ENCODE data around the gene GBP1.
"Not testable (repeated sequence)": the region's sequence is repeated elsewhere in the genome, so short reads cannot be mapped to it uniquely, and the experiment has no call there.

GBP1 gene, protein sequence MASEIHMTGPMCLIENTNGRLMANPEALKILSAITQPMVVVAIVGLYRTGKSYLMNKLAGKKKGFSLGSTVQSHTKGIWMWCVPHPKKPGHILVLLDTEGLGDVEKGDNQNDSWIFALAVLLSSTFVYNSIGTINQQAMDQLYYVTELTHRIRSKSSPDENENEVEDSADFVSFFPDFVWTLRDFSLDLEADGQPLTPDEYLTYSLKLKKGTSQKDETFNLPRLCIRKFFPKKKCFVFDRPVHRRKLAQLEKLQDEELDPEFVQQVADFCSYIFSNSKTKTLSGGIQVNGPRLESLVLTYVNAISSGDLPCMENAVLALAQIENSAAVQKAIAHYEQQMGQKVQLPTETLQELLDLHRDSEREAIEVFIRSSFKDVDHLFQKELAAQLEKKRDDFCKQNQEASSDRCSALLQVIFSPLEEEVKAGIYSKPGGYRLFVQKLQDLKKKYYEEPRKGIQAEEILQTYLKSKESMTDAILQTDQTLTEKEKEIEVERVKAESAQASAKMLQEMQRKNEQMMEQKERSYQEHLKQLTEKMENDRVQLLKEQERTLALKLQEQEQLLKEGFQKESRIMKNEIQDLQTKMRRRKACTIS

GRCh38 chr1:89065079-89065868 lies at the start of gene GBP1:
Gene GBP1, minus strand, starts transcription at chr1:89065208. Its CDS starts 1,974 bp downstream, at chr1:89063234.
- peak; percentile 31 for DNase-seq

GRCh38 chr1:89114662-89115061 lies 49.7 kb upstream of the GBP1 start:
- no peak for DNase-seq

DNA sequence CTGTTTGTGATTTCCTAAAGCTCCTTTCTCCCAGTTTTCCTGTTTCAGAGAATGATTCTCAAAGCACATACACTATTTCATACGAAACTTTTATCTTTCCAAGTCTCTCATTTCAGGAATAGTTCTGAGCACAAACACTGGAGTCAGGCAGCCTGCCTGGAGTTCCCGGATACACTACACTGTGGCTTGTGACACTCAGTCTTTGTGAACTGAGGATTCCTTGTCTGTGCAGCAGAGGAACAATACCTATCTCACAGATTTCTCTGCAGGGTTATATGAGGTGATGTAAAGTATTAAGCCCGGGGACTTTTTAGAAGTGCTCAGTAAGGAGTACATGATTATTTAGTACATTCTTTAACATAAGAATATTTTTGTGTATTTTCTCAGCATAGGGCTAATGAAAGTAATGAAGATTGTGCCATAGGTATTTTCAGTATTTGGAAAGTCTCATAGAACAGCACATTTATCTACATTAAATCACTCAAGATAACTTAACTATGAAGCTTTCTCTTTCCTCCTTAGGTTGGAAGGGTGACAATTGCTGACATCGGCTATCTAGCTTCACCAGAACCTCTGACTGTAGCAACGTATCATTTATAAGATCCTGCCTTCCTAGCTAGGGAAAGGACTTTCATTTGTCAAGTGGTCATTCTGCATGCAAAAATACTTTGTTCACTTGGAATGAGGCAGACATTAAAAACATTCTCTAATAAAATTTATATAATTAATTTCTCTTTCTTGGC lies 48.0 kb upstream of the GBP1 start:
- no peak for DNase-seq

GRCh38 chr1:89104687-89105086 lies 39.7 kb upstream of the GBP1 start:
- DNase-seq, result no peak

DNA sequence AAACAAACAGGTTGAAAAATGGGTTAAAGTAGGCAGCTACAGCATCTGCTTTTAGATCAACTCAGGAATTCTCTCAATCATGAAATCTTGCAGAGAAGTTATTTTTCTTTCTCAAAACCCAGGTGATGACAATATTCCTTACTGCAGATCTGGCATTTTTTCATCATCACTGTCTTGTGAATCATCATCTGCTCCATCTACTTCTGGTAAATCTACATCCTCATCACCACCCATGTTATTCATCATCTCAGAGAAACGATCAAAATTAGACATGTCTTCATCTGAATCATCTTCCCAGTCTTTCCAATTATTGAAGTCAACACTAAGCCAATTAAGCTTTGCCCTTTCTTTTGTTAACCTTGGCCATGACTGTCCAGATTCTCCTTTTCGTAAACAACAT lies 39.1 kb upstream of the GBP1 start:
- DNase-seq, result no peak

DNA sequence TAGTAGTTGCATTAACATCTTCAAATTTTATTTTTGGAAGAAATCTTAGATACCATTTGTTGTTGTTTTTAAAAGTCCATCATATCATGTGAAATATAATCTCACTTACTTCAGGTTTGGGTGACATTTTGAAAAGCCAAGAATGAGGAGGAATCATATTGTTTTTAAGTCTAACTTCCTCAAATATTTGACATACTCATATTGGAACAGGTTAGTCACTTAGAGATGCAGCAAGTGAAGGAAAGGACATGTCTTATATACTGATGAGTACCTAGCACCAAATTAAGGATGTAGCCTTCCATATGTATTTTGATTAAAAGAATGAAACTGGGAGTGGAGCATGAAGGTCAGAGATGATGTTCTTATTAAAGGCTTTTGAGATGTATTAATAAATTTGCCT lies 37.0 kb upstream of the GBP1 start:
- no peak for DNase-seq

- DNase-seq, result no peak
Observed at GRCh38 chr1:89100412-89100811, 35.4 kb upstream of the GBP1 start.

- no peak for DNase-seq
Observed at GRCh38 chr1:89098857-89099256, 33.8 kb upstream of the GBP1 start.

DNA sequence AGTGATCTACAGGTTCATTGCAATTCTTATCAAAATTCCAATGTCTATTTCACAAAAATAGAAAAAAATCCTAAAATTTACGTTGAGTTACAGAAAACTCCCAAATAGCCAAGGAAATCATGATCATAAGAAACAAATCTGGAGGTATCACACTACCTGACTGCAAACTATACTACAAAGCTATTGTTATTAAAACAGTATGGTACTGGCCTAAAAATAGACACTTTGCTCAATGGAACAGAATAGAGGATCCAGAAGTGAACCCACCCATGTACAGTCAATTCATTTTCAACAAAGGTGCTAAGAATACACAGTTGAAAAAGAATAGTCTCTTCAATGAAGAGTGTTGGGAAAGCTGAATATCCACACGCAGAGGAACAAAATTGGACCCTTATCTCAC lies 30.7 kb upstream of the GBP1 start:
- DNase-seq, result no peak

DNA sequence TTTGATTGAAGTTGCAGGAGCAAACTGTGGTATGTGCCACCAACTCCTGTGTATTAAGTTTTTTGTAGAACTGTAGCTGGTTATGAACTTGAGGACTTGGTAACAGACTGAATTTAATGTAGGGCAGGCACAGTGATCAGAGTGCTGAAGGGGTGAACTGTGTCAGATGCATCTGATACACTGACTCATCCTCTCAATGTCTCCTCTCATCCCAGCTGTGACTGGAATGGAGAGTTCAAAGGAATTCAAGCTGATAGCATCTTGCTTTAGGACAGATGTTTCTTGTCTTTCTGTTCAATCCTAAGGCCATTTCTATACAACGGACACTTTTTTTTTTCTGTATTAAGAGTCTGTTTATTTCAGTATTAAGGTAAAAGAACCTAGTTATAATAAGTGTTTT lies 25.0 kb upstream of the GBP1 start:
- no peak for DNase-seq

GRCh38 chr1:89088572-89088971 lies 23.6 kb upstream of the GBP1 start:
- no peak for DNase-seq

DNA sequence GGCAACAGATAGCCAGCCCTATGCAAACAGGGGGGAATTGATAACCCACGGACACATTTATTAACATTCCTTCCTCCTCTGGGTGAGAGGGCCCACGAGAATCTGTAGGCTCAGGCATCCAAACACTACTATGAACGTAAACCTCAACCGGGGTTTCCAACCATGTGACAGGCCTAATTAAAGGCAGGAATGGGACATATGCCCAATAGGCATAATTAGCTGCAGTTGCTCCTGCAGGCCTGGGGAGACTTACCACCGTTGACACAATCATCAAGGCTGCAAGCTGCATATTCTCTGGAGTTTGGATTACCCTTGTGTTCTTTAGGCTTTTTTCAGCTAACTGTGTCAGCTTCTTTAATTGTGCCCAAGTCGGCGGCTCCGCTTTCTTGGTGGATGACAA lies 22.2 kb upstream of the GBP1 start:
- no peak for DNase-seq

DNA sequence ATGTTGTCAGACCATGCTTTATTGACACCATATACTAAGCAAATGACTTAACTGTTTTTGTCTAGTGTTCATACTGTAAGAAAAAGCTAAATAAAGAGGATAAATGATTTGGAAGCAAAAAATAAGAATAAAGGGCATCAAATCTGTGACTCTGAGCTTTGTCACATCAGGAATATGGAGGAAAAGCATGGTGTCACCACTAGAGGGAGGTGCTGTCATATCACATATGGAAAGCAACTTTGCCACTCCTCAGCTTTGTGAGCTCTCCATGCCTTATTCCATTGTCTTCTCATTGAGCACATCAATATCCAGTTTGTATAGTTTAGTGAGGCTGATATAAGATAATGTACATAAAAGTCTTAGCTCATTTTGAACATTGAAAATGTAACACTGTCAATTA lies 20.8 kb upstream of the GBP1 start:
- peak; percentile 35 for DNase-seq

DNA sequence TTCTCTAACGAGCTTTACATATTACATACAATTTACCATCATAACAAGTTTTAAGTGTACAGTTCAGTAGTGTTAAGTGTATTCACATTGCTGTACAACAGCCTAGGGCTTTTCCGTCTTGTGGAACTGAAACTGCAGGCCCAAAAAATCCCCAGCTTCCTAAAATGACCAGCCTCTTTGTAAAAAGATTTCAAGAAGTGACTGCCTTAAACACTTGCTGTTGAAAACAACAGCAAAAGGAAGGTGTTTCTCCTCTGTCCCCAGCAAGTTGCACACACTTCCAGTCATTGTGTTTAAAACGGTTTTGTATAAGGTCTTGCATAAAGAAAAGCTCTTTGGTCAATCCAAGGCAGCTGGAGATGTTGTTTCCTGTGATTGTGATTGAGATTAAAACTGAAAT lies 16.0 kb upstream of the GBP1 start:
- DNase-seq, result no peak

GRCh38 chr1:89080068-89080467 lies 15.1 kb upstream of the GBP1 start:
- DNase-seq, result not testable (repeated sequence)

DNA sequence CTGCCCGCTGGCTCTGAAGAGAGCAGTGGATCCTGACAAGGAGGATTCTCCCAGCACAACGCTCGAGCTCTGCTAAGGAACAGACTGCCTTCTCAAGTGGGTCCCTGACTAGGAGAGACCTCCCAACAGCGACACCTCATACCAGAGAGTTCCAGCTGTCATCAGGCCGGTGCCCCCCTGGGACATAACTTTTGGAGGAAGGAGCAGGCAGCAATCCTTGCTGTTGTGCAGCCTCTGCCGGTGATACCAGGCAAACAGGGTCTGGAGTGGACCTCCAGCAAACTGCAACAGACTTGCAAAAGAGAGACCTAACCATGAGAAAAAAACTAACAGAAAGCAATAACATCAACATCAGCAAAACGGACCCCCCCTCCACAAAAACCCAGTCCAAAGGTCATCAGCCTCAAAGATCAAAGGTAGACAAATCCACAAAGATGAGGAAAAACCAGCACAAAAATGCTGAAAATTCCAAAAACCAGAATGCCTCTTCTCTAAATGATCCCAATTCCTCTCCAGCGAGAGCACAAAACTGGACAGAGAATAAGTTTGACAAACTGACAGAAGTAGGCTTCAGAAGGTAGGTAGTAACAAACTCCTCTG lies 7.6 kb upstream of the GBP1 start:
- not testable (repeated sequence) for DNase-seq

DNA sequence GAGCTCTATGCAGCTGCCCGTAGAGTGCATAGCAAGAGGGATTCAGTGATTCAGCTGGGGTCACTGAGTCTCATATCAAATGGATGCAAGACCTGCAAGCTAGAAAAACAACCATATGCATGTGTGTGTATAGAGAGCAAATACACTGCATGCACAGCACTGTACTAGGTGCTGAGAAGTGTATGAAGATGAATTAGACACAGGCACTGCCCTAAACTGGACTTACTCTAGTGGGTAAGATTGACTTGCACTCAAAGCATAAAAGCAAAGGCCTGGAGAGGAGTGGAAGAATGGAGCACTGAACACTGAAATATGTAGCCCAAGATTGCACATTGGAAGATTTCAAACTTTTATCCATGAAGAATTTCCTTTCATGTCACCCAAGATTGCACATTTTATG lies 5.5 kb upstream of the GBP1 start:
- DNase-seq, result no peak

DNA sequence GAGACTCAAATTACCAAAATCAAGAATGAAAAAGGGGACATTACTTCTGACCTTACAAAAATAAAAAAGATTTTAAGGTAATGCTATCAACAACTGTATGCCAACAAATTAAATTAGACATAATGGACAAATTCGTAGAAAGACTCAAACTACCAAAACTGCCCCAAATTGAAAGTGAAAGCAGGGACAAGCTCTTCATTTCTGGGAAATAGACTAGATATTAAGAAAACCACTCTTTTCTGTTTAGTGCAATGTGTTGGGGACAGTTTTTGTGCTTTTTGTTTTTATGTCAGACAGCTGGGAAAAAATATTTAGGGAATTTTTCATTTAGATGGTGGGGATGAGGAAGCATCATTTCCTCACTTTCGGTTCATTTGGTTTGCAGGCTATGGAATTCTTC lies 4.9 kb upstream of the GBP1 start:
- no peak for DNase-seq

GRCh38 chr1:89068291-89068690 lies 3.3 kb upstream of the GBP1 start:
- DNase-seq, result no peak

- DNase-seq, result no peak
Observed at GRCh38 chr1:89064632-89065031, 376 bp downstream of the GBP1 start.

DNA sequence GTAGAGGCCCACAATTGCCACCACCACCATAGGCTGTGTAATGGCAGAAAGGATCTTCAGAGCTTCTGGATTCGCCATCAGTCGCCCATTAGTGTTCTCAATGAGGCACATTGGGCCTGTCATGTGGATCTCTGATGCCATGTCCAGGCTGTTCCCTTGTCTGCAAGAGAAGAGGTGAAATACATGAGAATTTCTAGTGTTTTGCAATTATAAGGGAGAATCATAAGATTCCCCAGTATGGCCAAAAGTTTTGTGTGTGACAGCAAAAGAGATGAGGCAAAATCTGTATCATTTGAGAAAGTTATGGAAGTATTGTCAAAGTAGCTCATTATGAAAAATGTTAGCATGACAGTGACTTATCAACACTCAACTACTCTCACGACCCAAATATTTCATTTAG lies 1.9 kb downstream of the GBP1 start:
- DNase-seq, result no peak

DNA sequence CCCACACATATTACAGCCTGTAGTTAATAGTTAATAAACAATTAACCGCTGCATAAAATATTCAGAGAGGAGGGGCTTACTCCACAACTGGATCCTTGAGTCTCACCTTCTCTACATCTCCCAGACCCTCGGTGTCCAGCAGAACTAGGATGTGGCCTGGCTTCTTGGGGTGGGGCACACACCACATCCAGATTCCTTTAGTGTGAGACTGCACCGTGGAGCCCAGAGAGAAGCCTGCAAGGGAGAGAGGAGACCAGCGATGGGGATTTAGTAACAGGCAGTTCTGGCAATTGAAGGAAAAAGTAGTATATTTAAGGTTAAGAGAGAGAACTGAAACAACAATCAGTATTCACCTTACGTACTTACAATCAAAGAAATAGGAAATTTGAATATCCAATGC lies 4.9 kb downstream of the GBP1 start:
- DNase-seq, result no peak

DNA sequence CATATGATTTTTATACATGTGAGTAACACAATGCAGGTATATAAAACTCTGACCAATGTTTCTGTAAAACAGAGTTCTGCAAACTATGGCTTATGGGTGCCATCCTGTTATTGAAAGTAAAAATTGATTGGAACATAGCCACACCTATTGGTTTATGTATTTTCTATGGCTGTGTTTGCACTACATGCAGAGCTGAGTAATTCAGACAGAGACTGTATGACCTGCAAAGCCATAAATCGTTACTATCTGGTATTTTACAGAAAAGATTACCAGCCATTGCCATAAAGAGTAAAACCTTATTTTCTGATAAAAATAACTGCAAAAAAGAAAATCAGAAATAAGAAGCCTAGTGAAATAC lies 13.1 kb downstream of the GBP1 start:
- no peak for DNase-seq
